ENCODE results near the gene PTK7.
A peak's percentile ranks its signal among the peaks of the same experiment; 100 is the strongest.

PTK7 gene

DNA sequence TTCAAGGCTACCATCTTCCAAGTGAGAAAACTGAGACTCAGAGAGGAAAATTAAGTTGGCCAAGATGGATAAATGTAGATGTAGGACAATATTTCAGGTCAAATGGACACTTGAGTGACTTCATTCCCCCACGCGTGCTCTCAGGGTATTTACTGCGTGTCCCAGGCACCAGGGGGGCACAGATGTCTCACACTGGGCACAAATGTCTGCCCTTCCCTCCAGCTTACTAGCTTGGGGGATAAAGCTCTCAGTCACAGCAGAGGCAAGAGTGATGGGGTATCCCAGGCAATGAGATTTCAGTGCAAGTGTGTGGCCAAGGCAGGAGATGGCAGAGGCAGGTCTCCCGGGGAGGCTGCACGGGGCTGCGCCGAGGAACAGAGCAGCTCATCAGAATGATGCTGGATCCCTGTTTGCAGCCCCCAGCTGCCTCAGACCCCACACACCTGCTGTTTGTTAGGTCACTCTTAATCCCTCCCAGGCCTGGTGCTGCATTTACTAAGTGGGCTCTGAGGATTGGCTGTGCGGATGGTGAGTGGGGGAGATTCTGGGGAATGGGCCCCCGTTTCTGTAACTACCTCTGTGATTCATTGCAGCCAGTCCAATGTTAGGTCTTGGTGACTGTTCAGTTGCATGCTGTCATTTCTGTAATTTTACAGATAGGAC lies 44.1 kb downstream of the PTK7 start:
- H3K18ac ChIP-seq (ENCODE audit: low read depth in 1 of 2, low read length in 2 of 2) = peak overlapping the region; percentile 72 to 95
- peak overlapping the region; percentile 66 for H4K8ac ChIP-seq (ENCODE audit: low read length)
- H3K36me3 ChIP-seq (ENCODE audit: control insufficient read depth in 1 of 2, insufficient read depth in 2 of 2, low read depth in 1 of 2, low read length in 2 of 2) = peaks cover 0 to 5% of the 10 kb centered on the region in 2 experiments
- peak overlapping the region; percentile 33 to 98 for H2BK12ac ChIP-seq (ENCODE audit: low read length in 2 of 2)
- peak overlapping the region; percentile 66 for H4K91ac ChIP-seq (ENCODE audit: low read length)
- H2AFZ ChIP-seq (ENCODE audit: low read depth, low read length) = no peak overlapping the region
- no peak overlapping the region for H3K14ac ChIP-seq (ENCODE audit: low read length in 2 of 2)
- no peak overlapping the region for H3K4me2 ChIP-seq (ENCODE audit: low read length, poor library complexity, severe bottlenecking)
- no peak overlapping the region for H2BK5ac ChIP-seq (ENCODE audit: low read depth, low read length, poor library complexity, severe bottlenecking)
- no peak overlapping the region for H3K4me3 ChIP-seq (ENCODE audit: insufficient read depth in 1 of 2, low read depth in 1 of 2, low read length in 2 of 2)
- H3K27me3 ChIP-seq (ENCODE audit: control insufficient read depth in 1 of 2, insufficient read depth in 1 of 2, low read length in 2 of 2) = no peaks in the 10 kb centered on the region
- peak overlapping the region in 1 of 2 experiments; percentile 9 for H3K23ac ChIP-seq (ENCODE audit: low read length in 2 of 2)
- peak overlapping the region; percentile 92 for H2AK5ac ChIP-seq (ENCODE audit: low read length, severe bottlenecking)
- no peak for DNase-seq
- H3K27ac ChIP-seq (ENCODE audit: low read length, poor library complexity, severe bottlenecking) = peak overlapping the region; percentile 88
- H2BK15ac ChIP-seq (ENCODE audit: low read depth, poor library complexity, severe bottlenecking) = peak overlapping the region; percentile 38
- peaks cover 69% of the 10 kb centered on the region for H3K4me1 ChIP-seq (ENCODE audit: control insufficient read depth, insufficient read depth, low read depth, low read length)
- H2BK120ac ChIP-seq (ENCODE audit: low read depth, low read length) = no peak overlapping the region
- WGBS = 91% methylated on average over 9 of the region's 9 CpGs
- peak overlapping the region; percentile 48 for H3K9ac ChIP-seq (ENCODE audit: low read length)
- peaks cover 2% of the 10 kb centered on the region for H3K79me1 ChIP-seq (replicated peaks; ENCODE audit: low read length, poor library complexity, severe bottlenecking)
- no peaks in the 10 kb centered on the region for H3K9me3 ChIP-seq (ENCODE audit: control insufficient read depth, low read length)
- H3K4ac ChIP-seq (ENCODE audit: low read depth in 1 of 2, low read length in 2 of 2) = peak overlapping the region; percentile 34 to 73

GRCh38 chr6:43120944-43121913 lies 45.1 kb downstream of the PTK7 start:
- H2AK5ac ChIP-seq (ENCODE audit: low read length, severe bottlenecking) = peak overlapping the region; percentile 92
- 23% methylated on average over 9 of the region's 9 CpGs for WGBS

DNA sequence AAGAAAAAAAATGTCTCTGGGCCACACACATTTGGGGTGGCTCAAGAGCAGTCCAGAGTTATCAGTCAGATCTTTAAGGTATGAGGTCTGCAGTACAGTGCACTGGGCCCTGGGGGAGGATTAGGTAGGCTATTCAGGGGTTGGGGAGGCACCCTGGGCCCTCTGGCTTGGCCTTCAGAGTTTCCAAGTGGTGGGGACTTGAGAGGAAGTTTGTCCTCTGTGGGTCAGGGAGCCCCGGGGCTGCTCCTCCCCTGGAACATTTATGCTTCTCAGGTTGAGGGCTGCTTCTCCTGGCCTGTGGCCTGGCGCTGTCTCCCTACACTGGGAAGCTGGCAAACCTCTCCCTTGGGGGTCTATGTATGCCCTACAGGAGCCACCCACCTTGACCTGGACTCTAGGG lies 46.0 kb downstream of the PTK7 start:
- H2AK5ac ChIP-seq (ENCODE audit: low read length, severe bottlenecking) = peak overlapping the region; percentile 91
- no peak for DNase-seq
- H3K18ac ChIP-seq (ENCODE audit: low read depth in 1 of 2, low read length in 2 of 2) = peak overlapping the region; percentile 75 to 76
- peaks cover 0 to 5% of the 10 kb centered on the region in 2 experiments for H3K36me3 ChIP-seq (ENCODE audit: control insufficient read depth in 1 of 2, insufficient read depth in 2 of 2, low read depth in 1 of 2, low read length in 2 of 2)
- H3K9me3 ChIP-seq (ENCODE audit: control insufficient read depth, low read length) = no peaks in the 10 kb centered on the region
- peak overlapping the region; percentile 39 for H2BK15ac ChIP-seq (ENCODE audit: low read depth, poor library complexity, severe bottlenecking)
- peak overlapping the region; percentile 98 for H3K27ac ChIP-seq (ENCODE audit: low read length, poor library complexity, severe bottlenecking)
- H3K79me1 ChIP-seq (replicated peaks; ENCODE audit: low read length, poor library complexity, severe bottlenecking) = peaks cover 6% of the 10 kb centered on the region
- peak overlapping the region; percentile 79 for H4K91ac ChIP-seq (ENCODE audit: low read length)
- peak overlapping the region in 1 of 2 experiments; percentile 68 for H3K23ac ChIP-seq (ENCODE audit: low read length in 2 of 2)
- H3K4me1 ChIP-seq (ENCODE audit: control insufficient read depth, insufficient read depth, low read depth, low read length) = peaks cover 73% of the 10 kb centered on the region
- peak overlapping the region; percentile 70 for H4K8ac ChIP-seq (ENCODE audit: low read length)
- no peaks in the 10 kb centered on the region for H3K27me3 ChIP-seq (ENCODE audit: control insufficient read depth in 1 of 2, insufficient read depth in 1 of 2, low read length in 2 of 2)
- H3K14ac ChIP-seq (ENCODE audit: low read length in 2 of 2) = peak overlapping the region in 1 of 2 experiments; percentile 97
- peak overlapping the region in 1 of 2 experiments; percentile 80 for H3K4ac ChIP-seq (ENCODE audit: low read depth in 1 of 2, low read length in 2 of 2)
- 92% methylated on average over 2 of the region's 2 CpGs for WGBS
- peak overlapping the region; percentile 19 for H2BK120ac ChIP-seq (ENCODE audit: low read depth, low read length)
- H3K9ac ChIP-seq (ENCODE audit: low read length) = peak overlapping the region; percentile 87
- H2BK5ac ChIP-seq (ENCODE audit: low read depth, low read length, poor library complexity, severe bottlenecking) = peak overlapping the region; percentile 46
- H3K4me2 ChIP-seq (ENCODE audit: low read length, poor library complexity, severe bottlenecking) = no peak overlapping the region
- peak overlapping the region in 1 of 2 experiments; percentile 28 for H3K4me3 ChIP-seq (ENCODE audit: insufficient read depth in 1 of 2, low read depth in 1 of 2, low read length in 2 of 2)
- H2AFZ ChIP-seq (ENCODE audit: low read depth, low read length) = no peak overlapping the region
- peak overlapping the region; percentile 59 to 65 for H2BK12ac ChIP-seq (ENCODE audit: low read length in 2 of 2)

More at GRCh38 chr6:43120944-43121913, 45.1 kb downstream of the PTK7 start:
- H3K4me3 ChIP-seq (ENCODE audit: insufficient read depth in 1 of 2, low read depth in 1 of 2, low read length in 2 of 2) = peak overlapping the region in 1 of 2 experiments; percentile 28
- peak overlapping the region in 1 of 2 experiments; percentile 65 for H2BK12ac ChIP-seq (ENCODE audit: low read length in 2 of 2)
- H3K9me3 ChIP-seq (ENCODE audit: control insufficient read depth, low read length) = no peaks in the 10 kb centered on the region
- DNase-seq = peak; percentile 99
- peak overlapping the region; percentile 80 for H2BK5ac ChIP-seq (ENCODE audit: low read depth, low read length, poor library complexity, severe bottlenecking)
- peak overlapping the region; percentile 98 for H3K27ac ChIP-seq (ENCODE audit: low read length, poor library complexity, severe bottlenecking)
- H3K36me3 ChIP-seq (ENCODE audit: control insufficient read depth in 1 of 2, insufficient read depth in 2 of 2, low read depth in 1 of 2, low read length in 2 of 2) = peaks cover 0 to 5% of the 10 kb centered on the region in 2 experiments
- H3K9ac ChIP-seq (ENCODE audit: low read length) = peak overlapping the region; percentile 87
- H3K4me1 ChIP-seq (ENCODE audit: control insufficient read depth, insufficient read depth, low read depth, low read length) = peaks cover 68% of the 10 kb centered on the region
- peak overlapping the region; percentile 23 for H4K91ac ChIP-seq (ENCODE audit: low read length)
- no peak overlapping the region for H2BK15ac ChIP-seq (ENCODE audit: low read depth, poor library complexity, severe bottlenecking)
- peak overlapping the region; percentile 74 to 95 for H3K18ac ChIP-seq (ENCODE audit: low read depth in 1 of 2, low read length in 2 of 2)
- H3K79me1 ChIP-seq (replicated peaks; ENCODE audit: low read length, poor library complexity, severe bottlenecking) = peaks cover 2% of the 10 kb centered on the region
- peak overlapping the region; percentile 81 for H2BK120ac ChIP-seq (ENCODE audit: low read depth, low read length)
- no peak overlapping the region for H3K23ac ChIP-seq (ENCODE audit: low read length in 2 of 2)
- H3K4ac ChIP-seq (ENCODE audit: low read depth in 1 of 2, low read length in 2 of 2) = peak overlapping the region; percentile 46 to 83
- no peaks in the 10 kb centered on the region for H3K27me3 ChIP-seq (ENCODE audit: control insufficient read depth in 1 of 2, insufficient read depth in 1 of 2, low read length in 2 of 2)
- H2AFZ ChIP-seq (ENCODE audit: low read depth, low read length) = no peak overlapping the region
- H4K8ac ChIP-seq (ENCODE audit: low read length) = peak overlapping the region; percentile 29
- H3K4me2 ChIP-seq (ENCODE audit: low read length, poor library complexity, severe bottlenecking) = peak overlapping the region; percentile 30
- no peak overlapping the region for H3K14ac ChIP-seq (ENCODE audit: low read length in 2 of 2)

Measured in mesenchymal stem cell (in vitro differentiated cells and primary cell).